Stimulated activated CD8-positive, alpha-beta memory T cell treated with anti-CD3 and anti-CD28 coated beads, Interleukin-4, amount 100 ng/mL, for 48 hours (primary cell): ENCODE measurements around the gene SERINC1.
"Not testable (repeated sequence)": the region's sequence is repeated elsewhere in the genome, so short reads cannot be mapped to it uniquely, and the experiment has no call there.

Source experiments
- DNase-seq: peaks from one replicate; pipeline ENCODE4 v3.0.0-alpha.2; 2020

Gene SERINC1

DNA sequence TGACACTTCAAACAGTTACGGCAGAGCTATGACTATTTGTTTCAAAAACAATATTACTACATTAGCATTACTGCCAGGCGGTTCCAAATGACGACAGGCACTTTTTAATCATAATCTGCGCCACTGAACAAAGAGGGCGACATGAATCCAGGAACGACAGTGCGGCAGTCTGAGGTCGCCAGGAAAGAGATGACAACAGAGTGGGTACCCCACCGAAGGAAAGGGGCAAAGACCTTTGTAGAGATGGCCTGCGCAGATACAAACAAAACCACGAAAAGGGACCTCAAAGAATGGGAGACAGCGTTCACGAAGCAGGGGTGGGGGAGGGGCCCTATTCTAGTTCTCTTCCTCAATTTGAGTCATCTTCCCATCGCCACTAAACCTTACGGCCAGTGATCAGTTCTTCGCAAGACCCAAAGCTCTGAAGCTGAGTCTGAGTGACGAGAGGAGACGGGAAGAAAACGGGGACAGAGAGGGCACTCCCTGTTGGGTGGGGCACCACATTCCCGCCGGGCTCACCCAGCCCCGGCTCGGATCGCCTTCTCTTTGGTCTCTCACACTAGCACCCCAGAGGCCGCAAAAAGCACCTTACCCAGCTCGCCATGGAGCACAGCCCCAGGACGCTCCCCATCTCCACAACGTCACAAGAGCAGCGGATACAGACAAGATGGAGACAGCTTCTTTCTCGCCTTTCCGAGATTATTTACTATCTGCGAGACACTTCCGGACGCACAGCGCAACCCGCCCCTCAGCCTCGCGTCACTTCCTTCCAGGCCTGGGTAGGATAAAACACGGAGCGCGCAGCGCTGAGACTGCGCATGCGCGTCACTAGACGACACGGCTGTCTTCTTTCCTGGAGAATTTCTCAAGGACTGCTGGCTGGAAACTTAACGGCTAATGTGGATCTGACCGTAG lies at the start of gene SERINC1:
Gene SERINC1 (minus strand): TSS at position 701 of the 915 bp plus-strand sequence. CDS start 70 bp downstream, at position 631.
- peak; percentile 93 for DNase-seq

DNA sequence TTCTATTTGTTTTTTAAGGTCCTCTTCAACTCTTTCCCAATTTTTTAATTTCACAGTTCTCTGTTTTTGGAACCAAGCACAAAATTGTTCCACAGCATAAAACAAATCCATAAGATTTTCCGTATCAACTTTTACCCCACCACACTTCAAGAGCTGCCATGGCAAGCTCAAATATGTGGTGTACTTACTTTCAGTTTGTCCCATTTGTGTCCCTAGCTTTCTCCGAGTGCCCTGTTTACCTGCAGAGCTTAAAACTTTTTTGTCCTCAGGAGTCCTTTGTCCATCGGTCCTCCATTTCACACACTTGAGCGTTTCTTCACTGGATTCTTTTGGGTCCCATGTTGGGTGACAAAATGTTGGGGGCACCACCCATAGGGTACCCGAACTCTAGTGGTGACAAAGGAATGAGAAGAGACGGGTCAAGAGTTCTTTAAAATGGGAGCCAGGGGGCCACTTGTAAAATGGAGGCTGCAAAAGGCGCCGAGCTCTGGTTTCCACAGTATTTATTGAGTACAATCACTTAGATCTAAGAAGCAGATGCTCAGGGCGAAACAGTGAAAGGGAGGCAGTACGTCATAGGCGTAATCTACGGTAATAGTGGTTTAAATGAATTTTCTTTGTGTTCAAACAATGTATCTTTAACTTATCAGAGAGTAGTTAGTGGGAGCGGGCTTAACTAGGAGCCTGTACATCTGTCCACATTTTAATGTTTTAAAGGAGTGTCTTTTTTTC lies 39.8 kb upstream of the SERINC1 start:
- DNase-seq = no peak

DNA sequence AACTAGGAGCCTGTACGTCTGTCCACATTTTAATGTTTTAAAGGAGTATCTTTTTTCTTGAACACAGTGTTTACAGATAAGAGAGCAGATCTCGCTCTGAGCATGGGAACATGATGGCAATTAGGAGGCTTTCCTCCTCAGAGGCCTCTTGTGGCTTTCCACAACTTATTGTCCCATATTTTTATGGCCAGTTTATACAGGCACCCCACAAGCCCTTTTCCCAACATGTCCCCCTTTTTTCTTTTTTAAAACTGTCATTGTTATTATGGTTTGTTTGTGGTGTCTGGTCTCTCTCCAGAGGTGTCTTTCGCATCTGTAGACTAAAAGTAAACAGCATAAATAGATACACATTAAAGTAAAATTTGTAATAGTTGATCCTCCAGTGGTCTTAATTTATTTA lies 33.6 kb upstream of the SERINC1 start:
- DNase-seq = not testable (repeated sequence)

DNA sequence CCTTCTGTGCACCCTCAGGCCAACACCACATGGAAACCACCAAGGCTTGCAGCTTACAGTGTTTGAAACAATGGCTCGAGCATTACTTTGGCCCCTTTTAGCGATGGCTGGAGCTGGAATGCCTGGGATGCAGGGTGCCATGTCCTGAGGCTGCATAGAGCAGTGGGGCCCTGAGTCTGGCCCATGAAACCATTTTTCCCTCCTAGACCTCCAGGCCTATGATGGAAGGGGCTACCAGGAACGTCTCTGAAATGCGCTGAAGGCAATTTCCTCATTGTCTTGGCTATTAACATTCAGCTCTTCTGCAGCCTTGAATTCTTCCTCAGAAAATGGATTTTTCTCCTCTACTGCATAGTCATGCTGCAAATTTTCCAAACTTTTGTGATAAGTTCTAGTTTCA lies 29.9 kb upstream of the SERINC1 start:
- no peak for DNase-seq

DNA sequence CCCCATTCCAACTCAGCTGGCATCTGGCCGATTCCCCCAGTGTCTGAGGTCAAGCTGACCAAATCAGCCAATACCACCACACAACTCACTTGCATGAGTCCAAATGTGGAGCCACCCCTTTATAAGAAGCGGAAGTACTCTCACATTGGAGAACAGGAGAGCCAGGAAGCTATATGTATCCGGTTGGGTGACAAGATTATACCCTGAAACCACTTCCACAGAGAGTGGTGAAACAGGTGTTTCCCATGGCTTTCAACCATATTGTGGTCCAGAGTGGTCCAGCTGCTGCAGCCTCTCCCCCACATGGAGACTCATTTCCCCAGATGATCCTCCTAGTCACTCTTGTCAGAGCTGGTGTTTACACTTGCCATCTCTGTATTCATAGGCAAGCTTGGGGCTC lies 24.0 kb upstream of the SERINC1 start:
- no peak for DNase-seq

DNA sequence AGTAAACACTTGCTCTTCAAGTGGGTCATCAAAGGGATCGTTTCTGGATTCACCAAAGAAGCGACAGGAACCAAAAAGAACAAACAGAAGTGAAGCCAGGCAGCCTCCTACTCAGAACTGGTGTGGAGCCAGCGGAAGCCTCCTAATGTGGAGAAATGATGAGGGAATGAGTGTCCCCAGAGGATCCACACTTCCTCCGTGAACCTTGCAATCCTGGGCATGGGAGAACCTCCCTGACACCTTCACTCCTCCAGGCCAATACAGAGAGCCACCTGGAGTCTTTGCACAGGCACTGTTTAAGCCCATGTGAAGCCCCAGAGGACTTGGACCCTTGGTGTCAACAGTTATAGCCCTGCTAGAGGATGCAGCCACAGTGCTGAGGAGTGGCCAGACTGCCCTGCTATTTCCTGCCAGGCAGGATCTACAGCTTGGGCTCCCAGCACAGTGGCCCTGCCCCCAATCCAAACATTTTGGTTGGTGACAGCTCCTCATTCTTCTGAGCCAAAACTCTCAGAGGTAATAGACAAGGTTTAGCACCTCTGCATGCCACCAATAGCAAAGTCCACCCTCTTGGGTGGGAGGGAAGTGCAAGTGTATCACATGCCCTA lies 23.2 kb upstream of the SERINC1 start:
- DNase-seq = no peak

DNA sequence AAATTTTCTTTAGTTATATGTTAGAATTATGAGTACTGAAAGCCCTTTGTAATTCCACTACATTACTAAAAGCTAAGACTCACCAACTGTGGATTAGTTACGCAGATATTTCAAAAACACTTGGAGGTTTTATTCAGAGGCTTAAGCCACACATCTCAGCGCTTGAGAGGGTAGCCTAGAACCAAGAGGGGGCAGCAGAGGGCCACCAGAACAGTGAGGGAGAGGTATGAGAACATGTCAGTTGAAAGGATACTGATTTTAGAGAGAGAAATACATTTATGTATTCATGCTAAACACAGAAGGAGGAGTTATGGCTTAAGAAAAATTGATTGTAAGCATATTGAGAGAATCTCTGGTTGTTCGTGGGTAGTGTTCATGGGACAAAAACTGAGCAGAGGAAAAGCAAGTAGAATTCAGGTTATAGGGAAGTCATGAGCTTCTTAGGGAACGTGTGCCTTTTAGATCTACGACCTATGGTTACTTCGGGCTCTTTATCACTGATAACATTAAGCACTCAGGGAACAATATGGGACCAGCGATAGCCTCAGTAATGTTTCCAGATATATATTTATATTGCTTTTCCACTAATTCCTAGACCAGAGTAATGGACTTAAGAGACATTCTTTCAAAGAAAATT lies 20.4 kb upstream of the SERINC1 start:
- peak; percentile 79 for DNase-seq

DNA sequence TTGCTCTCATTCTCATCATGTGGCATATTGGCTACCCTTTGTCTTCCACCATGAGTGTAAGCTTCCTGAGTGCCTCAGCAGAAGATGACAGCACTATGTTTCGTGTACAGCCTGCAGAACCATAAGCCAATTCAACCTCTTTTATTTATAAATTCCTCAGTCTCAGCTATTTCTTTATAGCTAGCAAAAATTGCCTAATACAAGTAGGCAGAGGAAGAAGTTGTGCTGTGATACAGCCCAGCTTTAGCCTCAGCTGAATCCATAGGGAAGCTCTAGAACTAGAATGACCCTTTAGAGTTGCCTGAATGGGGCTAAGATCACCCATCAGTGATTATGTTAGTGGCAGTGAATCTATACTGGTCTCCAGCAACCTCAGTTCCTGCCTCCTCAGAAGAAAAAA lies 19.0 kb upstream of the SERINC1 start:
- no peak for DNase-seq

DNA sequence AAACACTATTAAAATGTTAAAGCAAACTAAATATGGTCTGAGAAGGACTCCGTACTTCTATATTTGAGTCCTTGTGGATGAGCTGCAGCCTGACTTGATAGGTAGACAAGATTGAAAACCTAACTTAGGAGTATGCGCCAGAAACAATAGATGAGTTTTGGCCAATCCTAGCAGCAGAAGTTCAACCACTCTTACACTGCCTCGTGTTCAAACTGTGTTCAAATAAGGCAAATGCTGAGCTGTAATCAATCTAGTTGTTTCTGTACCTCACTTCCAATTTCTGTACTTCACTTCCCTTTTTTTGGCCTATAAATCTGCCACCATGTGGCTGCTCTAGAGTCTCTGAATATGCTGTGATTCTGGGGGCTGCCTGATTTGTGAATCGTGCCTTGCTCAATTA lies 13.2 kb upstream of the SERINC1 start:
- DNase-seq = no peak

DNA sequence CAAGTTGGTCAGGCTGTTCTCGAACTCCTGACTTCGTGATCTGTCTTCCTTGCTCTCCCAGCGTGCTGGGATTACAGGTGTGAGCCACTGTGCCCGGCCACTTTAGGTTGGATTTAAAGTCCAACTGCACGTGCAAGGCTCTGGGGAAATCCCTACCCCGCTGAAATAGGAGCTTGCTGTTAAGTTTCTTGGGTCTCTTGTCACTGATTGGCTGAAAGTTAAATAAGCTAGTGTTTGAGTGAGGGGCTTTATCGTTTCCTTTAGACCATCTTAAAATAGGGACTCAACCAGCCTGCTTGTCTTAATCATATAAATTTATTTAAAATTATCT lies 11.1 kb upstream of the SERINC1 start:
- DNase-seq = no peak

DNA sequence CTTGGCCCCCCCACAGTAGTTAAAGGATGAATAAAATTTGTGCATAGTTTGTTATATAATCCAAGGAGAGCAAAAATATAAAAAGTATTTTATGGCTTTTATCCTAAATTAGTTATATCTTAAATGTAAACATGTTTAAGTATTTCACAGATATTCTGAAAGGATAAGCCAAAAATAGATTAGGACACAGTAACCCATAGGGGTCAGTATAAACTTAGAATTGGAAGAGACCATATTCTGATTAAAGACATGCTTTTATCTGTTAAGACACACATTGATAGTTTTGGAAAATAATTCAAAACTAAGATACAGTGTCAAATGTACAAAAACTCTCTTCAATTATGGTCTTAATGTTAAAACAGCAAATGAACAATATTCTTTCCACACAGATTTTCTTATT lies 4.5 kb upstream of the SERINC1 start:
- DNase-seq = no peak

DNA sequence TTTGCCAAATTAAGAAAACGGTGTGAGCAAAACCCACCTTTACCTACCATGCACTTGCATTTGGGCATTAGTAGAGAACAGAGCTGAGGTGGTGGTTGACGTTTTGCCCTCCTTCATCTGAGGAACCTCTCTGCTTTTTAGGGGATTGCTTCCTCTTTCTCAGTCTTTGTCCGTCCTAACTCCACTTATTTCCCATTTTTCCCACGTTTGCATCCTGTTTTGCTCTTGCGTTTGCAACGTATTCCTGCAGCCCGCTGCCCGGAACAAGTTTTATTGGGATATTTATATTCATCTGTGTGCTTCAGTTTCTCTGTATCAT lies 374 bp upstream of the SERINC1 start:
- DNase-seq = no peak

DNA sequence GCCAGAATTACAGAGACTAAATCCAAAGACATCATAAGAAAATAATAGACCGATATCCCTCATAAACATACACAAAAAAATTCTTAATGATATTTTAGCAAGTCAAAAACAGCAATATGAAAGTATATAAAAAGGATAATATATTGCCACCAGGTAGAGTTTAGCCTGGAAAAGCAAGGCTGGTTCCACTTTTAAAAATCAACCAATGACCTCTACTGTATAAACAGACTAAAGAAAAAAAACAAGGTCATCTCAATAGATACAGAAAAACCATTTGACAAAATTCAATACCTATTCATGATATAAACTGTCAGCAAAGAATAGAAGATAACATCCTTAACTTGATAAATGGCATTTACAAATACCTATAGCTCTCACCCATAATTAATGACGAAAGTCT lies 9.7 kb downstream of the SERINC1 start:
- no peak for DNase-seq

DNA sequence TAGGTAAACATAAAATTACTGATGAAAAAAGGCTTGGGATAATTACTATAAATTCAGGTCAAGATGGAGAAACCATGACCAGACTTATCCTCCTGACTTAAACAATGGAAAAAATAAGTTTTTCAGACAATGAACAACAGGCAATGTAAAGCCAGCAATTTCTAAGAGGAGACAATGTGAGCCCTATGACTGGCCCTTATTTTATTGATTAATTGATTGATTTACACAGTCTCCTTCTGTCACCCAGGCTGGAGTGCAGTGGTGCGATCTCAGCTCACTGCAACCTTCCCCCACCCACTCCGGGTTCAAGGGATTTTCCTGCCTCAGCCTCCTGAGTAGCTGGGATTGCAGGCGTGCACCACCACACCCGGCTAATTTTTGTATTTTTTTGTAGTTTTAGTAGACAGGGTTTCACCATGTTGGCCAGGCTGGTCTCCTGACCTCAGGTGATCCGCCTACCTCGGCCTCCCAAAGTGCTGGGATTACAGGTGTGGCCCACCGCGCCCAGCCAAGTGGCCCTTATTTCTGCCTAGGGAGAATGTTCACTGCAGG lies 11.7 kb downstream of the SERINC1 start:
- DNase-seq = not testable (repeated sequence)

DNA sequence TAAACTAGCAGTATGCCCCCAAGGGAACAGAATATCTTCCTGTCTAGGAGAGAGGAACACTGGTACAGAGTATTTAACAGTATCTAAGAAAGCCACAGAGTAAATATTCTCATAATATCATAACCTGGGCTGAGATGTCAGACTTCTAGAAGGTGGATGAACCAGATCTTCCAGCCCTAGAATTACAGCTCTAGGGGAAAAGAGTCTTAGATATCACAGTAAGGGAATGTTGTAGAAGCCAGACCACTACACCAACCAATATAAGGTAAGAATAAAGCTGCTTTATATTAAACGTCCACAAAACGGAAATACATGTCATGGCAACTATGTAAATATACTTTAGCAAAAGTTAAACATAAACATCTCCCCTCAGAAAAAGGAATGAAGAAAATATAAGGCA lies 12.4 kb downstream of the SERINC1 start:
- no peak for DNase-seq

DNA sequence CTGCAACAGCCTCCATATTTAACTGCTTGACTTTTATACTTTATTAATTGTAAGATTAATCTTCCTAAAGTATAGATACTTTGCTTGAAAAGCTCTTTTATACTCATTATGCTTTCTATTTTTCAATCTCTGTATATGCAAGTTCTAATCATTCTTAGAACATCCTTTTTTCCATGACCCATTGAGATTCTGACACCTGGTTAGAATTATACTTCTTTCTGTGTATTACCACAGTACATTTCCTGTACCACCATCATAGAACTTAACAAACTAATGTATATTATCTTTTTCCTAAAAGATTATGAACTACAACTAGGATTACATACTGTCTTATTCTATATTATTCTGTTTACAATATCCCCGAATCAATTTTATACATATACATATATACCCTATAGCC lies 13.5 kb downstream of the SERINC1 start:
- DNase-seq = no peak

DNA sequence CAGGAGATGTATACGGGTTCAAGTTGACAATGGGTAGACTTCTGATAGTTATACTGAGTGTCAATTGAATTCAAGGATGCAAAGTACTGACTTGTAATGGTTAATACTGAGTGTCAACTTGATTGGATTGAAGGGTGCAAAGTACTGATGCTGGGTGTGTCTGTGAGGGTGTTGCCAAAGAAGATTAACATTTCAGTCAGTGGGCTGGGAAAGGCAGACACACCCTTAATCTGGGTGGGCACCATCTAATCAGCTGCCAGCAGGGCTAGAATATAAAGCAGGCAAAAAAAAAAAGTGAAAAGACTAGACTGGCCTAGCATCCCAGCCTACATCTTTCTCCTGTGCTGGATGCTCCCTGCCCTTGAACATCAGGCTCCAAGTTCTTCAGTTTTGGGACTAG lies 16.5 kb downstream of the SERINC1 start:
- DNase-seq = not testable (repeated sequence)

DNA sequence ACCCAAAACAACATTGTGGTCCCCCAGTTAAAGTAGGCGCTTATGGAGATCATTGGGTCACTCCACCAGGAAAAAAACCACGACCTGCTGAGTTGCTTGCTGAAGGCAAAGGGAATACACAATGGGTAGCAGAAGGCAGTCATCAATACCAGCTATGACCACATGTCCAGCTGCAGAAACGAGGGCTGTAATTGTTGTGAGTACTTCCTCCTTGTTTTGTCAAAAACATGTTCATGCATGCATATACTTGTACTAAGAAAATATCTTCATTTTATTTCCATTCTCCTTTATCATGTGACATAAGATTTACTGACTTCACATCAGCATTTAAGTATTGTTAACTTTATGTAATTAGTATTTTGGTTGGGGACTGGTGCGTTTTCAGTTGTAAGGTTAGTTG lies 16.9 kb downstream of the SERINC1 start:
- DNase-seq = no peak

DNA sequence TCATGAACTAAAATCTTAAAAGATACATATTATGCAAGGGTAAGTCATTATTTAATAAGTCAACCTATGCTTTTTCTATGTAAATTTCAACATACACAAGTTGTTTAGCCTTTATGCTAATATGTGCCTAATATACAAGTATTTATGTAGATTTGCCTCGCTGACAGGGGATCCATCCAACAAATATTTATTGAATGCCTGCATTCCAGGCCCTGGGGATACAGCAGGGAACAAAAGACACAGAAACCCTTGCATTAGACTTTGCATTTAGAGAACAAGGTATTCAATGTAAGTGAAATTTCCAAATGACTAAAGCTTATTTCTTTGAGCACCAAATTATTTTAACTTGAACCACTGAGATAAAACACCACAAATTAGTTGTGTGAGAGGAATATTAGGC lies 19.1 kb downstream of the SERINC1 start:
- DNase-seq = no peak

DNA sequence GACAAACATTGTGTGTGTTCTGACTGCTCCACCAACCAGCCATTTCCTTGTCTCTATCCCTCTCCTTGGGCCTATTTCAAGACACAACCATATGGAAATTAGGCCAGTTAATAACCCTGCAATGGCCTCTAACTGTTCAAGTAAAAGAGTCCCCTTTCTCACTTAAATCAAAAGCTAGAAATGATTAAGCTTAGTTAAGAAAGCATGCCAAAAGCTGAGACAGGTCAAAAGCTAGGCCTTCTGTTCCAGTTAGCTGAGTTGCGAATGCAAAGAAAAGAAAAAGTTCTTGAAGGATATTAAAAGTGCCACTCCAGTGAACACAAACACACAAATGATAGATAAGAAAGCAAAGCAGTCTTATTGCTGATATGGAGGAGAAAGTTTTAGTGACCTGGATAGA lies 22.5 kb downstream of the SERINC1 start:
- DNase-seq = no peak

DNA sequence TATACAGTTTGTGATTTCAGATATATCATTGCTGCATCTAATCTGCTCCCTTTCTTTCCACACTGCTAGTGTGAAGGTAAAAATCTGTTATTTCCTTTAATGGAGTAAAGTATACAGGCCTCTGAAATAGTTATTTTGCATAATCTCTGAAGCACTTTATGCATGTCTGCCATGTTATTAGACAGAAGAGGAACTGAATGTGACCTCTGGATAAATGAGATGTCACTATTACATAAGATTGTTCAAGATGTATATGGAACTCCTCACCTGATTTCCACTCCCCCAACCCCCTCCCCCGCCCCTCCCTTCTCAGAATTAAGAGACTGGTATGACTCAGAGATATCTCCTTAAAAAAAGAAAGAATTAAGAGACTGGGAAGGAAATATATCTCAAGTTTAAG lies 26.3 kb downstream of the SERINC1 start:
- DNase-seq = no peak

DNA sequence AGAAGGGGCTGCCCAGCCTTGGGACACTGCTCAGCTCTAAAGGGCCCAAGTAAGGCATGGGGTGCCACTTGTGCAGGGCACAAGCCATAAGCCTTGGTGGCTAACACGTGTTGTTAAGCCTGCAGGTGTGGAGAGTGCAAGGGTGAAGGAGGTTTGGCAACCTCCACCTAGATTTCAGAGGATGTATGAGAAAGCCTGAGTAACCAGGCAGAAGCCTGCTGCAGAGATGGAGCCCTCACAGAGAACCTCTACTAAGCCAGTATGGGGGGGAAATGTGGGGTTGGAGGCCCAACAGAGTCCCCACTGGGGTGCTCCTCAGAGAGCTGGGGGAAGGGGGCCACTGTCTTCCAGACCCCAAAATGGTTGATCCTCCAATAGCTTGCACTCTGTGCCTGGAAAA lies 32.6 kb downstream of the SERINC1 start:
- DNase-seq = no peak

DNA sequence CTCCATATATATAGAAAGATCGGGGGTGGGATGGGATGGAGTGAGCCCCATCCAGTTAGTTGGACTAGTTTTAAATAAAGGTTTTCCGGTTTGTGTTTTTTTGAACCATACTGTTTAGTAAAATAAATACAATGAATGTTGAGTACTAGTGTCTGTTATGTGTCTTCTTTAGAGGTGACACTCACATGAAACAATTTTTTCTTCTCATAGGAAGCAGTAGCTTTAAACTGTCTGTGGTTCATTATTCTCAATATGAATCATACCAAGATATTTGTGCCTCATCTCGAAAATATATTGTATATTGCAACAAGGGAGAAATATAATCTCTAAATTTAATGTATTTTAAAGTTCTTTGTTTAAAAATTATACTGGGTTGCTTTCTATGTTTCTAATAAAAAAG lies 38.8 kb downstream of the SERINC1 start:
- no peak for DNase-seq
